ENCODE results near the gene PLAAT4. TPM values are rescaled to one million over a fixed set of nuclear protein-coding genes. Genes with fewer than 3 reads are reported as not detected.
A peak's percentile ranks its signal among the peaks of the same experiment; 100 is the strongest.

PLAAT4 gene
- total RNA-seq, 4 donors from 2014 or later: 23.5 to 53.6 (median 39.8) TPM

- TF ChIP-seq, protein P1, sequence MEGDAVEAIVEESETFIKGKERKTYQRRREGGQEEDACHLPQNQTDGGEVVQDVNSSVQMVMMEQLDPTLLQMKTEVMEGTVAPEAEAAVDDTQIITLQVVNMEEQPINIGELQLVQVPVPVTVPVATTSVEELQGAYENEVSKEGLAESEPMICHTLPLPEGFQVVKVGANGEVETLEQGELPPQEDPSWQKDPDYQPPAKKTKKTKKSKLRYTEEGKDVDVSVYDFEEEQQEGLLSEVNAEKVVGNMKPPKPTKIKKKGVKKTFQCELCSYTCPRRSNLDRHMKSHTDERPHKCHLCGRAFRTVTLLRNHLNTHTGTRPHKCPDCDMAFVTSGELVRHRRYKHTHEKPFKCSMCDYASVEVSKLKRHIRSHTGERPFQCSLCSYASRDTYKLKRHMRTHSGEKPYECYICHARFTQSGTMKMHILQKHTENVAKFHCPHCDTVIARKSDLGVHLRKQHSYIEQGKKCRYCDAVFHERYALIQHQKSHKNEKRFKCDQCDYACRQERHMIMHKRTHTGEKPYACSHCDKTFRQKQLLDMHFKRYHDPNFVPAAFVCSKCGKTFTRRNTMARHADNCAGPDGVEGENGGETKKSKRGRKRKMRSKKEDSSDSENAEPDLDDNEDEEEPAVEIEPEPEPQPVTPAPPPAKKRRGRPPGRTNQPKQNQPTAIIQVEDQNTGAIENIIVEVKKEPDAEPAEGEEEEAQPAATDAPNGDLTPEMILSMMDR (IDR thresholded peaks at IDR 0.05): no peak
- peak in 1 of 2 donors; percentile 5 for TF ChIP-seq POLR2A (IDR thresholded peaks at IDR 0.05)
- Histone ChIP-seq H3K4me3 (replicated peaks in 1 of 3) (no peak overlapping the region), H3K4me1 (peaks cover 42 to 58% of the 10 kb centered on the region in 2 donors), H3K36me3 (no peaks in the 10 kb centered on the region), H3K27me3 (no peaks in the 10 kb centered on the region), H3K9me3 (no peaks in the 10 kb centered on the region), H3K27ac (peak overlapping the region; percentile 62 to 67 (median 66))
- 27 to 47% methylated on average over 7 of the region's 7 CpGs for WGBS, 2 donors
- intact Hi-C loops (cut with DNase I): no loop called here
- peak; percentile 91 to 95 for DNase-seq
Measured at GRCh38 chr11:63564056-63564774, 27.6 kb downstream of the PLAAT4 start.

GRCh38 chr11:63564784-63565350 is 28.3 kb downstream of the PLAAT4 start:
- peak overlapping the region; percentile 62 to 67 (median 66) for H3K27ac ChIP-seq
- peaks cover 41 to 51% of the 10 kb centered on the region in 2 donors for H3K4me1 ChIP-seq
- DNase-seq: peak; percentile 33 to 36
- H3K4me3 ChIP-seq (replicated peaks in 1 of 3): no peak overlapping the region
- no peaks in the 10 kb centered on the region for H3K27me3 ChIP-seq
- H3K9me3 ChIP-seq: no peaks in the 10 kb centered on the region
- WGBS, 2 donors: 56 to 66% methylated on average over 4 of the region's 4 CpGs
- intact Hi-C loops (cut with DNase I): no loop called here
- no peaks in the 10 kb centered on the region for H3K36me3 ChIP-seq
- peak in 1 of 2 donors; percentile 6 for TF ChIP-seq POLR2A (IDR thresholded peaks at IDR 0.05)
- TF ChIP-seq, protein P1 (IDR thresholded peaks at IDR 0.05): no peak

DNA sequence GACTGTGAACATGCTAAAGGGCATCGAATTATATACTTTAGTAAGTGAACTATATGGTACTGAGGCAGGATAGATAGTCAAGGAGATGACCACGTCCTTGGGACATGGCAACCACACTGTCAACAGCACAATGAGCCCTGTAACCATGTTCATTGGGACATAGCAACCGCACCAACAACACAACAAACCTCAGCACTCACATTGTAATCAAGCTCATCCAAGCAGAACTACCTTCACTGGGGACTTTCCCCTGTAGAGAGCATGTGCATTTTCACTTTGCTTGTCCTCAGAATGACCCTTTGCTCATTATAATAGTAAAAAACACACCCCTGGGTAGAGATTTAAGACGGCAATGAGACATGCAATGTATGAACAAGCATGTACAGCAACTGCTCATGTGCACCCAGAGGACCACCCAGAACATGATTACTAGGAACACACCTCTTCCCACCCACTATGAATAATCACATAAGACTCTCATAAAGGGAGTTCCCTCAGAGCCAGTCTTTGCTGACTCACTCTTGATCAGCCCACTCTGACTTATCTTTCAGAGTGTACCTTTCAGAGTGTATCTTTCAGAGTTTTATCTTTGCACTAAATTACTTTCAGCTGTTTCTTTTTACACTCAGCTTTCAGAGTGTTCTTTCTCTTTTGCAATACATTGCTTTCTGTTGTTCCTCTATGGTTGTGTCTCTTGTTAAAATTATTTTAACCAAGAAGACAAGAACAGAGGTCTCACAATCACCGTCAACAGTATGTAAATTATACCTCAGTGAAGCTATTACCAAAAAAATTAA is 30.6 kb downstream of the PLAAT4 start:
- Histone ChIP-seq H3K4me3 (replicated peaks in 1 of 3) (no peak overlapping the region), H3K27me3 (no peaks in the 10 kb centered on the region), H3K4me1 (peaks cover 28 to 38% of the 10 kb centered on the region in 2 donors), H3K27ac (peak overlapping the region; percentile 39 to 92 (median 67)), H3K9me3 (no peaks in the 10 kb centered on the region), H3K36me3 (no peaks in the 10 kb centered on the region)
- DNase-seq: peak; percentile 67 to 77
- intact Hi-C loops (cut with DNase I): no loop called here
- 28 to 29% methylated on average over 5 of the region's 5 CpGs for WGBS, 2 donors
- TF ChIP-seq, protein P1 (IDR thresholded peaks at IDR 0.05): no peak
- peak in 1 of 2 donors; percentile 21 for TF ChIP-seq POLR2A (IDR thresholded peaks at IDR 0.05)

GRCh38 chr11:63569570-63569969 is 33.0 kb downstream of the PLAAT4 start:
- peaks cover 21 to 35% of the 10 kb centered on the region in 2 donors for H3K4me1 ChIP-seq
- H3K27me3 ChIP-seq: no peaks in the 10 kb centered on the region
- 92 to 95% methylated on average over 3 of the region's 3 CpGs for WGBS, 2 donors
- intact Hi-C loops (cut with DNase I): no loop called here
- H3K27ac ChIP-seq: no peak overlapping the region
- TF ChIP-seq, protein P1 (IDR thresholded peaks at IDR 0.05): no peak
- TF ChIP-seq POLR2A (IDR thresholded peaks at IDR 0.05): no peak
- H3K4me3 ChIP-seq (replicated peaks in 1 of 3): no peak overlapping the region
- H3K9me3 ChIP-seq: no peaks in the 10 kb centered on the region
- no peak for DNase-seq
- no peaks in the 10 kb centered on the region for H3K36me3 ChIP-seq
